H9 (cell line): Measurements from ENCODE around the gene OR6N1. TPM values are rescaled to one million over a fixed set of nuclear protein-coding genes. Genes with fewer than 3 reads are reported as not detected.

Experiments
- DNase-seq: peaks from one replicate; pipeline ENCODE4 v3.0.0-alpha.2; 2017
- H2AFZ ChIP-seq: one replicate; pipeline ENCODE4 v1.6.1; 2013; ENCODE audit warnings: mild to moderate bottlenecking, low read length, control low read depth, moderate library complexity
- H2AK5ac ChIP-seq: 2 replicates; pipeline ENCODE4 v1.6.1; 2013; ENCODE audit warnings: low read length, control low read depth, mixed read lengths; ENCODE audit not compliant: insufficient read length
- H2BK120ac ChIP-seq: one replicate; pipeline ENCODE4 v1.6.1; 2013; ENCODE audit warnings: low read depth, mild to moderate bottlenecking, low read length, control low read depth, inconsistent platforms; ENCODE audit not compliant: poor library complexity, severe bottlenecking
- H2BK12ac ChIP-seq: 2 replicates; pipeline ENCODE4 v1.6.1; 2013; ENCODE audit warnings: low read length, control low read depth, mixed read lengths, low read depth; ENCODE audit not compliant: insufficient read length
- H2BK15ac ChIP-seq: 2 replicates; pipeline ENCODE4 v1.6.1; 2013; ENCODE audit warnings: low read depth, low read length, control low read depth
- H2BK20ac ChIP-seq: one replicate; pipeline ENCODE4 v1.6.1; 2013; ENCODE audit warnings: low read depth, mild to moderate bottlenecking, low read length, control low read depth, inconsistent platforms; ENCODE audit not compliant: poor library complexity, severe bottlenecking
- H2BK5ac ChIP-seq: 2 replicates; pipeline ENCODE4 v1.6.1; 2013; ENCODE audit warnings: low read length, control low read depth, mixed read lengths; ENCODE audit not compliant: insufficient read length
- H3K14ac ChIP-seq: 2 replicates; pipeline ENCODE4 v1.6.1; 2013; ENCODE audit warnings: low read length, control low read depth; ENCODE audit not compliant: insufficient read depth
- H3K18ac ChIP-seq: 2 replicates; pipeline ENCODE4 v1.6.1; 2013; ENCODE audit warnings: low read depth, mild to moderate bottlenecking, mixed read lengths, low read length, control low read depth; ENCODE audit not compliant: insufficient read length
- H3K23ac ChIP-seq: 2 replicates; pipeline ENCODE4 v1.6.1; 2013; ENCODE audit warnings: low read length, control low read depth, mixed read lengths, low read depth; ENCODE audit not compliant: insufficient read length
- H3K23me2 ChIP-seq: 2 replicates; pipeline ENCODE4 v1.6.1; 2013; ENCODE audit warnings: low read depth, mild to moderate bottlenecking, mixed read lengths, low read length, control low read depth; ENCODE audit not compliant: insufficient read length, poor library complexity, severe bottlenecking
- H3K27ac ChIP-seq: 2 replicates; pipeline ENCODE4 v1.5.1; 2013; ENCODE audit warnings: low read length, control low read depth, mixed read lengths, low read depth; ENCODE audit not compliant: insufficient read length
- H3K27me3 ChIP-seq: 2 replicates; pipeline ENCODE4 v1.6.1; 2013; ENCODE audit warnings: low read length, control low read depth, inconsistent platforms; ENCODE audit not compliant: insufficient read depth
- H3K4ac ChIP-seq: 2 replicates; pipeline ENCODE4 v1.6.1; 2013; ENCODE audit warnings: low read depth, mild to moderate bottlenecking, control low read depth, inconsistent platforms, low read length, moderate library complexity
- H3K4me1 ChIP-seq: 2 replicates; pipeline ENCODE4 v1.6.1; 2013; ENCODE audit warnings: low read length, control low read depth, inconsistent platforms; ENCODE audit not compliant: insufficient read depth
- H3K4me2 ChIP-seq: 2 replicates; pipeline ENCODE4 v1.6.1; 2013; ENCODE audit warnings: low read length, control low read depth, mixed read lengths; ENCODE audit not compliant: insufficient read length, insufficient read depth
- H3K56ac ChIP-seq: 2 replicates; pipeline ENCODE4 v1.6.1; 2013; ENCODE audit warnings: low read depth, mild to moderate bottlenecking, mixed read lengths, low read length, control low read depth; ENCODE audit not compliant: insufficient read length
- H3K79me1 ChIP-seq: 2 replicates; pipeline ENCODE4 v1.6.1; 2013; ENCODE audit warnings: low read depth, mild to moderate bottlenecking, moderate library complexity, low read length, control low read depth, inconsistent platforms; ENCODE audit not compliant: insufficient read depth, poor library complexity, severe bottlenecking
- H3K79me2 ChIP-seq: 2 replicates; pipeline ENCODE4 v1.6.1; 2013; ENCODE audit warnings: low read length, control low read depth, inconsistent platforms; ENCODE audit not compliant: insufficient read depth
- H3K9ac ChIP-seq: 2 replicates; pipeline ENCODE4 v1.6.1; 2013; ENCODE audit warnings: low read length, control low read depth, mixed read lengths; ENCODE audit not compliant: insufficient read length; ENCODE audit errors: extremely low read depth
- H3K9me3 ChIP-seq: one replicate; pipeline ENCODE4 v1.6.1; 2013; ENCODE audit warnings: low read depth, low read length, inconsistent platforms; ENCODE audit not compliant: control insufficient read depth
- H3T11ph ChIP-seq: one replicate; pipeline ENCODE4 v1.6.1; 2013; ENCODE audit warnings: mild to moderate bottlenecking, low read length, control low read depth, inconsistent platforms
- H4K20me1 ChIP-seq: one replicate; pipeline ENCODE4 v1.6.1; 2013; ENCODE audit not compliant: control insufficient read depth, insufficient read length, insufficient read depth
- H4K5ac ChIP-seq: 2 replicates; pipeline ENCODE4 v1.6.1; 2013; ENCODE audit warnings: low read depth, mild to moderate bottlenecking, mixed read lengths, low read length, control low read depth; ENCODE audit not compliant: insufficient read length
- H4K8ac ChIP-seq: replicated peaks from 2 replicates; pipeline ENCODE4 v1.6.1; 2013; ENCODE audit warnings: low read length, control low read depth, mixed read lengths, low read depth; ENCODE audit not compliant: insufficient read length
- H4K91ac ChIP-seq: 2 replicates; pipeline ENCODE4 v1.6.1; 2013; ENCODE audit warnings: low read depth, mild to moderate bottlenecking, moderate library complexity, mixed read lengths, low read length, control low read depth; ENCODE audit not compliant: insufficient read length
- H3K27ac Mint-ChIP-seq, 3 experiments: 2 replicates in 2 of 3; 3 replicates in 1 of 3; pipeline ENCODE4 v1.8.0; 2020 to 2021; ENCODE audit warnings: mixed read lengths in 3 of 3, mild to moderate bottlenecking in 1 of 3, moderate library complexity in 1 of 3
- H3K27me3 Mint-ChIP-seq: 2 replicates; pipeline ENCODE4 v1.8.0; 2021; ENCODE audit warnings: low read depth, mild to moderate bottlenecking, moderate library complexity, mixed read lengths
- H3K36me3 Mint-ChIP-seq, 3 experiments: 2 replicates in 2 of 3; 3 replicates in 1 of 3; pipeline ENCODE4 v1.8.0; 2020 to 2021; ENCODE audit warnings: low read depth in 3 of 3, mixed read lengths in 3 of 3; ENCODE audit not compliant: insufficient read depth in 1 of 3
- H3K4me1 Mint-ChIP-seq, 2 experiments: 2 replicates each; pipeline ENCODE4 v1.8.0; 2020; ENCODE audit warnings: mixed read lengths in 2 of 2
- H3K4me3 Mint-ChIP-seq, 2 experiments: 2 replicates in 1 of 2; 3 replicates in 1 of 2; pipeline ENCODE4 v1.8.0; 2020 to 2021; ENCODE audit warnings: mild to moderate bottlenecking in 2 of 2, mixed read lengths in 2 of 2, moderate library complexity in 1 of 2
- H3K9me3 Mint-ChIP-seq, 2 experiments: 2 replicates in 1 of 2; 3 replicates in 1 of 2; pipeline ENCODE4 v1.8.0; 2020; ENCODE audit warnings: mild to moderate bottlenecking in 2 of 2, mixed read lengths in 2 of 2, moderate library complexity in 1 of 2
- WGBS: extraction: QIAGEN DNeasy Blood & Tissue Kit; methylation state at CpG from one replicate; pipeline ENCODE4 v1.1.7; 2013; ENCODE audit warnings: missing lambda C conversion rate, low lambda C conversion rate, mixed read lengths; ENCODE audit not compliant: insufficient read length; ENCODE audit errors: extremely low coverage; 5-methylcytosine and 5-hydroxymethylcytosine counted together
- total RNA-seq: library from RNA; stranded (reverse); gene quantifications from 2 replicates; pipeline ENCODE4 v1.2.1, GENCODE V29; 2021
- TF ChIP-seq, protein P1 (sequence below): fragments of 200-600 bp; sonication (generic); conservative IDR thresholded peaks from 3 replicates; pipeline ENCODE4 v1.8.0; 2021; ENCODE audit warnings: antibody characterized with exemption, mild to moderate bottlenecking

The OR6N1 gene
- total RNA-seq, 1 experiment from 2014 or later: not detected

DNA sequence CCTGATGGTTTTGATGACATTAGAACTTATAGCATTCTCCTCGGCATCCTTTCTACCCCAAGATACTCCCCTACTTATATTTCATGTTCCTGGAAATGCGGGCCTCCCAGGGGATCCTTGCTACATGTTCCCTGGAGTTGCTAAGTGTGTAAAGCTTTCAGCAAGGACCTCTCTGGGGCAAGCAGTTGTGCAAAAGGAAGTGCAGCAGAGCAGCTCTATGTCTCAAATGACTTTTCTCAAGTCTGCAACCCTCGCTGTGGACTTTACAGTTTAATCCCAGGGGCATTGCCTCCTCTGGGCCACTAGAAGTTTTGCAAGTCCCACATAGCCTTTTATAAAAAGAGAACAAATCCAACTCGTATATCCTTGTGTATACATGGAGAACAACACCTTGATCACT, 38.3 kb upstream of the OR6N1 start:
- H3K9me3 Mint-ChIP-seq: no peaks in the 10 kb centered on the region
- Histone ChIP-seq H4K91ac (no peak overlapping the region), H2BK15ac (no peak overlapping the region), H3T11ph (no peak overlapping the region), H3K79me1 (no peaks in the 10 kb centered on the region), H4K5ac (no peak overlapping the region), H2BK5ac (no peak overlapping the region), H3K4me1 (no peaks in the 10 kb centered on the region), H2AK5ac (no peak overlapping the region), H3K4ac (no peak overlapping the region), H3K79me2 (no peaks in the 10 kb centered on the region), H3K23me2 (no peaks in the 10 kb centered on the region), H2BK120ac (no peak overlapping the region), H3K4me2 (no peak overlapping the region), H4K20me1 (no peaks in the 10 kb centered on the region), H2BK12ac (no peak overlapping the region), H3K18ac (no peak overlapping the region), H3K56ac (no peak overlapping the region), H3K9ac (no peak overlapping the region), H4K8ac (no peak overlapping the region), H3K23ac (no peak overlapping the region), H3K14ac (no peak overlapping the region), H3K27me3 (no peaks in the 10 kb centered on the region), H2BK20ac (no peak overlapping the region), H2AFZ (no peak overlapping the region), H3K9me3 (no peaks in the 10 kb centered on the region), H3K27ac (no peak overlapping the region)
- H3K4me3 Mint-ChIP-seq: no peak overlapping the region
- H3K27me3 Mint-ChIP-seq: no peaks in the 10 kb centered on the region
- TF ChIP-seq, protein P1, sequence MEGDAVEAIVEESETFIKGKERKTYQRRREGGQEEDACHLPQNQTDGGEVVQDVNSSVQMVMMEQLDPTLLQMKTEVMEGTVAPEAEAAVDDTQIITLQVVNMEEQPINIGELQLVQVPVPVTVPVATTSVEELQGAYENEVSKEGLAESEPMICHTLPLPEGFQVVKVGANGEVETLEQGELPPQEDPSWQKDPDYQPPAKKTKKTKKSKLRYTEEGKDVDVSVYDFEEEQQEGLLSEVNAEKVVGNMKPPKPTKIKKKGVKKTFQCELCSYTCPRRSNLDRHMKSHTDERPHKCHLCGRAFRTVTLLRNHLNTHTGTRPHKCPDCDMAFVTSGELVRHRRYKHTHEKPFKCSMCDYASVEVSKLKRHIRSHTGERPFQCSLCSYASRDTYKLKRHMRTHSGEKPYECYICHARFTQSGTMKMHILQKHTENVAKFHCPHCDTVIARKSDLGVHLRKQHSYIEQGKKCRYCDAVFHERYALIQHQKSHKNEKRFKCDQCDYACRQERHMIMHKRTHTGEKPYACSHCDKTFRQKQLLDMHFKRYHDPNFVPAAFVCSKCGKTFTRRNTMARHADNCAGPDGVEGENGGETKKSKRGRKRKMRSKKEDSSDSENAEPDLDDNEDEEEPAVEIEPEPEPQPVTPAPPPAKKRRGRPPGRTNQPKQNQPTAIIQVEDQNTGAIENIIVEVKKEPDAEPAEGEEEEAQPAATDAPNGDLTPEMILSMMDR: no peak
- no CpG with 5 or more reads among the region's 4 CpGs for WGBS
- no peak overlapping the region for H3K27ac Mint-ChIP-seq
- H3K36me3 Mint-ChIP-seq: no peaks in the 10 kb centered on the region
- H3K4me1 Mint-ChIP-seq: no peaks in the 10 kb centered on the region
- DNase-seq: no peak
